ENCODE data around the gene ASTN2. TPM values are rescaled to one million over a fixed set of nuclear protein-coding genes. Genes with fewer than 3 reads are reported as not detected.

The ASTN2 gene
- total RNA-seq, 4 donors from 2014 or later = 0.97 to 4.7 (median 3.0) TPM

- no peak overlapping the region for H3K4me3 ChIP-seq (ENCODE audit: low read depth, poor library complexity, severe bottlenecking)
- intact Hi-C loops (cut with DNase I; ENCODE audit: low total_unique reads) = no loop called here
- DNase-seq (ENCODE audit: low spot score in 2 of 2) = no peak
- no peak for TF ChIP-seq CTCF (IDR thresholded peaks at IDR 0.05)
- no peak for TF ChIP-seq POLR2A (IDR thresholded peaks at IDR 0.05)
- WGBS, 2 donors = 70 to 80% methylated on average over 1 of the region's 1 CpG
Observed at GRCh38 chr9:116516456-116516855, 898.4 kb downstream of the ASTN2 start.

GRCh38 chr9:116515541-116515940, 899.3 kb downstream of the ASTN2 start:
- intact Hi-C loops (cut with DNase I; ENCODE audit: low total_unique reads) = no loop called here
- no peak overlapping the region for H3K4me3 ChIP-seq (ENCODE audit: low read depth, poor library complexity, severe bottlenecking)
- DNase-seq (ENCODE audit: low spot score in 2 of 2) = no peak
- TF ChIP-seq CTCF (IDR thresholded peaks at IDR 0.05) (no peak), POLR2A (IDR thresholded peaks at IDR 0.05) (no peak)

- DNase-seq (ENCODE audit: low spot score in 2 of 2) = no peak
- H3K4me3 ChIP-seq (ENCODE audit: low read depth, poor library complexity, severe bottlenecking) = no peak overlapping the region
- 73 to 80% methylated on average over 4 of the region's 4 CpGs for WGBS, 2 donors
- TF ChIP-seq POLR2A (IDR thresholded peaks at IDR 0.05) (no peak), CTCF (IDR thresholded peaks at IDR 0.05) (no peak)
- intact Hi-C loops (cut with DNase I; ENCODE audit: low total_unique reads) = no loop called here
Observed at GRCh38 chr9:116506685-116507084, 908.2 kb downstream of the ASTN2 start.

GRCh38 chr9:116504893-116505480, 909.9 kb downstream of the ASTN2 start:
- WGBS, 2 donors = 91 to 92% methylated on average over 5 of the region's 5 CpGs
- DNase-seq (ENCODE audit: low spot score in 2 of 2) = no peak
- H3K4me3 ChIP-seq (ENCODE audit: low read depth, poor library complexity, severe bottlenecking) = no peak overlapping the region
- intact Hi-C loops (cut with DNase I; ENCODE audit: low total_unique reads) = no loop called here
- no peak for TF ChIP-seq POLR2A (IDR thresholded peaks at IDR 0.05)
- no peak for TF ChIP-seq CTCF (IDR thresholded peaks at IDR 0.05)

GRCh38 chr9:116504081-116504480, 910.8 kb downstream of the ASTN2 start:
- WGBS, 2 donors = 51 to 61% methylated on average over 3 of the region's 3 CpGs
- intact Hi-C loops (cut with DNase I; ENCODE audit: low total_unique reads) = no loop called here

More at GRCh38 chr9:116504081-116504480, 910.8 kb downstream of the ASTN2 start:
- no peak for DNase-seq (ENCODE audit: low spot score in 2 of 2)
- H3K4me3 ChIP-seq (ENCODE audit: low read depth, poor library complexity, severe bottlenecking) = no peak overlapping the region
- no peak for TF ChIP-seq POLR2A (IDR thresholded peaks at IDR 0.05)
- TF ChIP-seq CTCF (IDR thresholded peaks at IDR 0.05) = no peak

Measured in lower leg skin (tissue), 4 donors.